Activated CD4-positive, alpha-beta memory T cell treated with anti-CD3 and anti-CD28 coated beads, Interleukin-2, amount 10 ng/mL, durations not matched to agents 7 days and 5 days (primary cell): ENCODE results near the gene P2RY4. TPM values are rescaled to one million over a fixed set of nuclear protein-coding genes. Genes with fewer than 3 reads are reported as not detected.
"Not testable (repeated sequence)": the region's sequence is repeated elsewhere in the genome, so short reads cannot be mapped to it uniquely, and the experiment has no call there.

Source experiments
- CTCF ChIA-PET: fragments of 350-600 bp; sonication (Branson Sonifier 250); formaldehyde crosslinking; loops from one replicate; lab custom pipeline; 2021; ENCODE audit warnings: antibody characterized with exemption, inconsistent platforms; lab: Charles Lee
- POLR2A ChIA-PET: fragments of 350-600 bp; sonication (Branson Sonifier 250); formaldehyde crosslinking; loops from one replicate; lab custom pipeline; 2021; ENCODE audit warnings: antibody characterized with exemption; lab: Charles Lee
- DNase-seq: peaks from one replicate; pipeline ENCODE4 v3.0.0-alpha.2; 2020
- H3K27ac Mint-ChIP-seq: one replicate; pipeline ENCODE4 v1.8.0; 2021; ENCODE audit warnings: mild to moderate bottlenecking, mixed read lengths
- H3K27me3 Mint-ChIP-seq: one replicate; pipeline ENCODE4 v1.8.0; 2021; ENCODE audit warnings: mixed read lengths
- H3K36me3 Mint-ChIP-seq: one replicate; pipeline ENCODE4 v1.8.0; 2021; ENCODE audit warnings: low read depth, mixed read lengths
- H3K4me1 Mint-ChIP-seq: one replicate; pipeline ENCODE4 v1.8.0; 2021; ENCODE audit warnings: mixed read lengths
- H3K4me3 Mint-ChIP-seq: one replicate; pipeline ENCODE4 v1.8.0; 2021; ENCODE audit warnings: mild to moderate bottlenecking, mixed read lengths
- H3K9me3 Mint-ChIP-seq: one replicate; pipeline ENCODE4 v1.8.0; 2021; ENCODE audit warnings: mixed read lengths
- total RNA-seq, 2 experiments: library from RNA; stranded (reverse); gene quantifications; one replicate each; pipeline ENCODE4 v1.2.3, GENCODE V29; 2021

P2RY4 gene
- total RNA-seq, 2 experiments from 2014 or later: 0.15 to 0.35 TPM

GRCh38 chrX:70262952-70263567 is 3.1 kb upstream of the P2RY4 start:
- POLR2A ChIA-PET: no interaction called here
- H3K4me1 Mint-ChIP-seq: peaks cover under 1% of the 10 kb centered on the region
- CTCF ChIA-PET: no interaction called here
- H3K36me3 Mint-ChIP-seq: no peaks in the 10 kb centered on the region
- no peaks in the 10 kb centered on the region for H3K27me3 Mint-ChIP-seq
- H3K27ac Mint-ChIP-seq: no peak overlapping the region
- no peak overlapping the region for H3K4me3 Mint-ChIP-seq
- H3K9me3 Mint-ChIP-seq: no peaks in the 10 kb centered on the region
- DNase-seq: peak; percentile 35

- Mint-ChIP-seq H3K9me3 (no peaks in the 10 kb centered on the region), H3K27me3 (no peaks in the 10 kb centered on the region), H3K36me3 (no peaks in the 10 kb centered on the region), H3K27ac (no peak overlapping the region), H3K4me1 (peaks cover 17% of the 10 kb centered on the region), H3K4me3 (no peak overlapping the region)
- POLR2A ChIA-PET: no interaction called here
- DNase-seq: no peak
- CTCF ChIA-PET: no interaction called here
These were observed 2.3 kb downstream of the P2RY4 start for GRCh38 chrX:70257423-70258288.

GRCh38 chrX:70255452-70255851 is 4.6 kb downstream of the P2RY4 start:
- DNase-seq: no peak

DNA sequence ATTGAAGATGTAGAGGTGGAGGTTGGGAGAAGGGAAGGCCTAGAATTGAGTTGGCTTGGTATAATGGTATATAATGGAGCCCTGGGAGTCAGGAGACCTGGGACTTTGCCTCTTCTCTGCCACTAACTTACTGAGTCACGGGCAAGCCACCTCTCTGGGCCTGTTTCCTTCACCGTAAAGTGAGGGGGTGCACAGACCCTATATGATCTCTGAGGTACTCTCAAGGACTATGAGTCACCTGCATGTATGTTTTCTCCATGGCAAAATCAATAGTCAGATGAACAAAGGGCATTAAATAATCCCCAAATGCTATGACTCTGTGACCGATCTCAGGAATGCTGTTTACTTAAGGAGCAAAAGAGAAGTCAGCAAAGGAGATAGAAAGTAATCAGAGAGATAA is 5.1 kb downstream of the P2RY4 start:
- H3K27ac Mint-ChIP-seq: no peak overlapping the region
- no peaks in the 10 kb centered on the region for H3K9me3 Mint-ChIP-seq
- ChIA-PET POLR2A (no interaction called here), CTCF (no interaction called here)
- DNase-seq: no peak
- H3K4me3 Mint-ChIP-seq: no peak overlapping the region
- peaks cover 17% of the 10 kb centered on the region for H3K4me1 Mint-ChIP-seq
- no peaks in the 10 kb centered on the region for H3K27me3 Mint-ChIP-seq
- H3K36me3 Mint-ChIP-seq: no peaks in the 10 kb centered on the region

More at GRCh38 chrX:70255452-70255851, 4.6 kb downstream of the P2RY4 start:
- no peaks in the 10 kb centered on the region for H3K27me3 Mint-ChIP-seq
- no peak overlapping the region for H3K27ac Mint-ChIP-seq
- H3K4me1 Mint-ChIP-seq: peaks cover 17% of the 10 kb centered on the region
- H3K9me3 Mint-ChIP-seq: no peaks in the 10 kb centered on the region
- no peaks in the 10 kb centered on the region for H3K36me3 Mint-ChIP-seq
- POLR2A ChIA-PET: no interaction called here
- no peak overlapping the region for H3K4me3 Mint-ChIP-seq
- CTCF ChIA-PET: no interaction called here

DNA sequence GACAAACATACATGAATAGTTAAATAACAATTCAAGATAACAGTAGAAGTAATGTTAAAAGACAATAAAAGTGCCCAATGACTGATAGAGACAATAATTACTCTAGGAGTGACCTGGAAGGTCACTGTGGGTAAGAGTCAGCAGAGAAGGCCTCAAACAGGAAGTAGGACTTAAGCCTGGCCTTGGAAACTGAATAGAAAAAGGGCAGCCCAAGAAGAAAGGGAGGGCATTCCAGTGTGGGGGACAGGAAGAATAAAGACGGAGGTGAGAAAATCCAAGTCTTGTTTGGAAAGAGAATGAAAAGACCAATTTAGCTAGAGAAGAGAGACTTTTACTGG is 6.0 kb downstream of the P2RY4 start:
- no peak overlapping the region for H3K4me3 Mint-ChIP-seq
- no peak for DNase-seq
- no peaks in the 10 kb centered on the region for H3K27me3 Mint-ChIP-seq
- ChIA-PET CTCF (no interaction called here), POLR2A (no interaction called here)
- H3K36me3 Mint-ChIP-seq: no peaks in the 10 kb centered on the region
- H3K27ac Mint-ChIP-seq: no peak overlapping the region
- no peaks in the 10 kb centered on the region for H3K9me3 Mint-ChIP-seq
- H3K4me1 Mint-ChIP-seq: peaks cover 17% of the 10 kb centered on the region

DNA sequence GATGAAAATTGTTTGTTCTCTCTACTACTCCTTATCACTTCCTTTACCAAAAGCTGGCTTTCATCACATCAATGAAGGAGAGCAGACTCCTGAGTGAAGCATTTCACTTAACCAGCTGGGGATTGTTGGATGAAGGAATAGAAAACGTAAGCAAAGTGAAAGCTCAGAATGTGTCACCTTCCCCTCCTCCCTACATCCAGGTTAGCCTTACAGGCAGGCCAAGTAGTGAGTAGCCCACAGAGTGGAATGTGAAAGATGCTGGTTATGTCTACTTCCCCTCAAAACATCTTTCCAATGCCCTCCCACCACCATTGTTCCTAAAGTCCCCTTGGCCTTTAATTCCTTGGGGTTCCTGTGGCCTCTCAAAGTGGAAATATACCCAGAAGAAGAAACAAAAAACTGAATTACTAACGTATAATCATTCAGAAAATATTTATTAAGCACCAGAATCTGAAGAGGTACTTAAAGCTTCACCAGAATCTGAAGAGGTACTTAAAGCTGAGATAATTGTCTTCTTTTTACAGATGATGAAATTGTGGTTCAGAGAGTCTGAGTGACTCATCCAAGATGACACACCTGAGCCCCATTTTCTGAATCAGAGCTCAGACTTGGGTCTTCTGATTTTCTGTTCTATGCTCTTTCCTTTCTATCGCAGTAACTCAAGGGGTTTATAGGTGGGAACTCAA is 6.5 kb downstream of the P2RY4 start:
- no peak overlapping the region for H3K4me3 Mint-ChIP-seq
- no peaks in the 10 kb centered on the region for H3K27me3 Mint-ChIP-seq
- H3K9me3 Mint-ChIP-seq: no peaks in the 10 kb centered on the region
- H3K4me1 Mint-ChIP-seq: peaks cover 17% of the 10 kb centered on the region
- ChIA-PET POLR2A (no interaction called here), CTCF (no interaction called here)
- no peak for DNase-seq
- no peaks in the 10 kb centered on the region for H3K36me3 Mint-ChIP-seq
- no peak overlapping the region for H3K27ac Mint-ChIP-seq

GRCh38 chrX:70252491-70252890 is 7.5 kb downstream of the P2RY4 start:
- Mint-ChIP-seq H3K9me3 (no peaks in the 10 kb centered on the region), H3K4me1 (peaks cover 15% of the 10 kb centered on the region), H3K27ac (no peak overlapping the region), H3K4me3 (no peak overlapping the region), H3K36me3 (no peaks in the 10 kb centered on the region), H3K27me3 (no peaks in the 10 kb centered on the region)
- no peak for DNase-seq
- POLR2A ChIA-PET: no interaction called here
- CTCF ChIA-PET: no interaction called here

DNA sequence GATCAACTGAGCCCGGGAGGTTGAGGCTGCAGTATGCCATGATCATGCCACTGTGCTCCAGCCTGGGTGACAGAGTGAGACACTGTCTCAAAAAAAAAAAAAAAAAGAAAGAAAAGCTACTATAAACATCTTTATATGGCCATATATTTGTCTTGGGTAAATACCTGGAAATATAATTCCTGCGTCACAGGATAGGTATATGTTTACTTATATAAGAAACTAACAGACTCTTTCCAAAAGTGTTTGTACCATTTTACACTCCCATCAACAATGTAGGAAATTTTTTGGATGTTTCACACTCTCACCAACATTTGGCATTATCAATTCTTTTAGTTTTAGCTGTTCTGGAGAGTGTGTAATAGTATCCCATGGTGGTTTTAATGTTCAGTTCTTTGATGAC is 12.8 kb downstream of the P2RY4 start:
- Mint-ChIP-seq H3K27me3 (no peaks in the 10 kb centered on the region), H3K36me3 (no peaks in the 10 kb centered on the region), H3K4me3 (no peak overlapping the region), H3K27ac (no peak overlapping the region), H3K4me1 (peaks cover 10% of the 10 kb centered on the region), H3K9me3 (no peaks in the 10 kb centered on the region)
- ChIA-PET POLR2A (no interaction called here), CTCF (no interaction called here)
- DNase-seq: no peak

DNA sequence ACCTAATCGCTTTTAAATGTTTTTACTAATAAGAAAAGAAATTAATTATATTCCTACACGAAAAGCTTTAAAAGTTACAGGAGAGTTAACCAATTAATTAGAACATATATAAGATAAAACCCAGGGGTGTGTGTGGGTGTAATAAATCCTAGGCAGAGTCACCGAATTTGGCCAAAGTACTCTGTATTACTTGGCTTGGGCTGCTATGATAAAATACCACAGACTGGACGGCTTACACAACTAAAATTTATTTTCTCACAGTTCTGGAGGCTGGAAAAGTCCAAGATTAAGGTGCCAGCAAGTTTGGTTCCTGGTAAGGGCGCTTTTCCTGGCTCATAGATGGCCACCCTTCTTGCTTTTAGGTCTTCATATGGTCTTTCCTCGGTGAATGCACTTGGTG is 15.1 kb downstream of the P2RY4 start:
- Mint-ChIP-seq H3K36me3 (no peaks in the 10 kb centered on the region), H3K4me1 (peaks cover 10% of the 10 kb centered on the region), H3K27ac (no peak overlapping the region), H3K4me3 (no peak overlapping the region), H3K27me3 (no peaks in the 10 kb centered on the region), H3K9me3 (no peaks in the 10 kb centered on the region)
- DNase-seq: no peak
- CTCF ChIA-PET: no interaction called here
- POLR2A ChIA-PET: no interaction called here

DNA sequence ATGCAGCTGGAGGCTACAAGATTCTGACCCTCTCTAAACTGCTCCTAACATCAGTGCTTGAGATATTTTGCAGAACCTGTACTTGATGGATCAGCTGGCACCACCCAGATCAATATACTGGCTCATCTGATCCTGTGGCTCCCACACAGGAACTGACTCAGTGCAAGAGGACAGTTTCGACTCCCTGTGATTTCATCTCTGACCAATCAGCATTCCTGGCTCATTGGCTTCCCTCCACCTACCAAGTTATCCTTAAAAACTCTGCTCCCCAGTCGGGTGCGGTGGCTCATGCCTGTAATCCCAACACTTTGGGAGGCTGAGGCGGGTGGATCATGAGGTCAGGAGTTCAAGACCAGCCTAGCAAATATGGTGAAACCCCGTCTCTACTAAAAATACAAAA is 16.4 kb downstream of the P2RY4 start:
- H3K27ac Mint-ChIP-seq, H3K4me1 Mint-ChIP-seq, H3K27me3 Mint-ChIP-seq, CTCF ChIA-PET, H3K36me3 Mint-ChIP-seq, H3K4me3 Mint-ChIP-seq, DNase-seq, POLR2A ChIA-PET, H3K9me3 Mint-ChIP-seq: not testable (repeated sequence)

DNA sequence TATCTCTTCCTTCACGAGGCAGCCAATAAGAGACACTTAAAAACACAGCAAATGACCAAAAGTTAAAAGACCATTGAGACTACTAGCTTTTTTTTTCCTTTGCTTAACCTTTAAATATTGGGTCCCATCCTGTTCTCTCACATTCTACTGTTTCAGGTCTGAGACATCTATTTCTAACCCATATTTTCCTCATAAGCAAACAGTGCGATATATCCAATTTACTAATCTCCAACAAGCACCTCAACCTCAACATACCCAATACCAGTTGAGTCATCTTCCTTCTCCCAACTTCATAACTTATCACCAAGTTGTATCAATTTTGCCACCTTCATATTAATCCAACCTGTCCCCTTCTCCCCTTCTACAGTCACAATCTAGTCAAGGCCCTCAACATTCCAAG is 18.5 kb downstream of the P2RY4 start:
- H3K36me3 Mint-ChIP-seq: no peaks in the 10 kb centered on the region
- no peaks in the 10 kb centered on the region for H3K27me3 Mint-ChIP-seq
- no peak overlapping the region for H3K4me3 Mint-ChIP-seq
- CTCF ChIA-PET: no interaction called here
- H3K9me3 Mint-ChIP-seq: no peaks in the 10 kb centered on the region
- no peak overlapping the region for H3K27ac Mint-ChIP-seq
- peaks cover 10% of the 10 kb centered on the region for H3K4me1 Mint-ChIP-seq
- POLR2A ChIA-PET: no interaction called here
- no peak for DNase-seq

DNA sequence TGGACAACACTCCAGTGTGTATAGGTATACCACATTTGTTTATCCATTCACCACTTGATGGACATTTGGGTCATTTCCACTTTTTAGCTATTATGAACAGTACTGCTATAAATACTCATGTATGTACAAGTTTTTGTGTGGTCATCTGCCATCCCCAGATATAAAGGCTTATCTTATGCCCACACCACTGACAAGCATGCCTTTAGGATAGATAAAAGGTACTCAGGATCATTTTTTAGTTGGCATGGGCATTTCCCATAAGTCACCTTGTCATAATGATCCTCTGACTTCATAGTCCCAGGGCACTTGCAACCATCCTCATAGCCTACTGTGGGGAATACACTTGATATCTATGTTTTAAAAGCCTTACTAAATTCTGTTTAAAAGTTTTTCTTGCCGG is 19.3 kb downstream of the P2RY4 start:
- Mint-ChIP-seq H3K27me3 (no peaks in the 10 kb centered on the region), H3K4me3 (no peak overlapping the region), H3K36me3 (no peaks in the 10 kb centered on the region), H3K27ac (no peak overlapping the region), H3K4me1 (peaks cover 10% of the 10 kb centered on the region), H3K9me3 (no peaks in the 10 kb centered on the region)
- POLR2A ChIA-PET: no interaction called here
- CTCF ChIA-PET: no interaction called here
- no peak for DNase-seq

DNA sequence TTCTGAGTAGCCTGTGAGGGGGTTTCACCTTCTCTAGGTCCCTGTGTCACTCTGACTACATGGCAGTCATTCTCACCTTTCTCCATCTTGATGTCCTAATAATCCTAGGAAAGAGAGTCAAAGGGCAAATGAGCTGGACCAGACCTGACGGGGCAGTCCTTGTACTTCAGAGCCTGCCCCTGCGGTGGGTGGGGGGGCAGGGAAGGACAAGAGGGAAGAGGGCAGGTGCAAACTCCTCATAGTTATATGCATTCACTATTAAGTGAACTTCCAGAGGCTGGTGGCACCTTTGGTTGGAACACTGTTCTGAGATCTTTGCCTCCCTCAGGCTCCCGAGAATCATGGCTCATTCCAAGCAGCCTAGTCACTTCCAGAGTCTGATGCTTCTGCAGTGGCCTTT is 25.6 kb downstream of the P2RY4 start, which contains the start of gene AWAT1:
Gene AWAT1, plus strand, starts transcription at position 301 of the 400 bp plus-strand sequence. Its CDS starts 41 bp downstream, at position 342.
- Mint-ChIP-seq H3K36me3 (no peaks in the 10 kb centered on the region), H3K4me3 (no peak within 1 kb of the TSS), H3K4me1 (peaks cover 3% of the 10 kb centered on the region), H3K9me3 (no peaks in the 10 kb centered on the region), H3K27me3 (no peaks in the 10 kb centered on the region), H3K27ac (no peak within 1 kb of the TSS)
- DNase-seq: no peak
- POLR2A ChIA-PET: no interaction called here
- CTCF ChIA-PET: no interaction called here
